Right lobe of liver (tissue), 4 donors: ENCODE measurements around the gene MAP3K13.

Experiments
- POLR2A ChIP-seq: fragments of 450-650 bp; IDR thresholded peaks from one replicate; pipeline ENCODE4 v1.6.1; 2017; ENCODE audit warnings: antibody characterized with exemption, mild to moderate bottlenecking
- TF ChIP-seq, protein P1 (sequence below), 4 donors: fragments of 200-600 bp in 3 of 4; fragments of 450-650 bp in 1 of 4; IDR thresholded peaks; one replicate each; pipeline versions ENCODE4 v1.5.1 to v1.8.0; 2016 to 2022; ENCODE audit warnings: antibody characterized with exemption in 4 of 4, mild to moderate bottlenecking in 2 of 4
- donor health status: DM: no; HTN: no; CAD: no.
- donor health status: DM: no; HTN: no; CAD: no.
- donor health status: DM: no; HTN: yes; CAD: no.

DNA sequence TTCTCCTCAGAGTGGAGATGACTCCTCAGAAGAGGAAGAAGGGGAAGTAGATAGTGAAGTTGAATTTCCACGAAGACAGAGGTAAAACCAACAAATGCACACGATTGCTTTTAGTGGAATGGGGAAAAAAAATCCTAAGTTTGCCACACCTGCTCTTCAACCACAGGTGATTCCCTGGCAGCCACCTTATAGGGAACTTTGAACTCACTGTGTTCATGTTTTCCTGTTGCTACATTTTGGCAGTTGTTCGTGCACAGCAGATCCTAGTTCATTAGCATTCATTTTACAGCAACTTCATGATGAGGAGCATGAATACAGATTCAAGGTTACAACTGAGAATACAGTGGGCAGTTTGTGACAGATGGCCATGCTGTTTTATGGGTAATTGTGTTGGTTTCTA lies 114.4 kb downstream of the MAP3K13 start:
- TF ChIP-seq, protein P1, sequence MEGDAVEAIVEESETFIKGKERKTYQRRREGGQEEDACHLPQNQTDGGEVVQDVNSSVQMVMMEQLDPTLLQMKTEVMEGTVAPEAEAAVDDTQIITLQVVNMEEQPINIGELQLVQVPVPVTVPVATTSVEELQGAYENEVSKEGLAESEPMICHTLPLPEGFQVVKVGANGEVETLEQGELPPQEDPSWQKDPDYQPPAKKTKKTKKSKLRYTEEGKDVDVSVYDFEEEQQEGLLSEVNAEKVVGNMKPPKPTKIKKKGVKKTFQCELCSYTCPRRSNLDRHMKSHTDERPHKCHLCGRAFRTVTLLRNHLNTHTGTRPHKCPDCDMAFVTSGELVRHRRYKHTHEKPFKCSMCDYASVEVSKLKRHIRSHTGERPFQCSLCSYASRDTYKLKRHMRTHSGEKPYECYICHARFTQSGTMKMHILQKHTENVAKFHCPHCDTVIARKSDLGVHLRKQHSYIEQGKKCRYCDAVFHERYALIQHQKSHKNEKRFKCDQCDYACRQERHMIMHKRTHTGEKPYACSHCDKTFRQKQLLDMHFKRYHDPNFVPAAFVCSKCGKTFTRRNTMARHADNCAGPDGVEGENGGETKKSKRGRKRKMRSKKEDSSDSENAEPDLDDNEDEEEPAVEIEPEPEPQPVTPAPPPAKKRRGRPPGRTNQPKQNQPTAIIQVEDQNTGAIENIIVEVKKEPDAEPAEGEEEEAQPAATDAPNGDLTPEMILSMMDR (IDR thresholded peaks at IDR 0.05), result no peak
- no peak for TF ChIP-seq POLR2A
